ENCODE measurements around the gene PTPN20. TPM values are rescaled to one million over a fixed set of nuclear protein-coding genes. Genes with fewer than 3 reads are reported as not detected.

PTPN20 gene
- total RNA-seq, 1 experiment from 2014 or later, result 9.5 TPM

GRCh38 chr10:47031211-47031900, 120.1 kb downstream of the PTPN20 start:
- POLR2A ChIA-PET, result interaction anchor here (0.5 kb wide), 1 partner anchor 114 kb away, joined by 5 read pairs; no protein-coding TSS in a partner anchor
- TF ChIP-seq TCF7L2 (IDR thresholded peaks at IDR 0.05; ENCODE audit: low read depth, low read length), result no peak
- no peak for TF ChIP-seq POLR2AphosphoS5 (IDR thresholded peaks at IDR 0.05; ENCODE audit: low read depth, low read length)
- no peak for TF ChIP-seq CTCF (IDR thresholded peaks at IDR 0.05)
- TF ChIP-seq SIN3A (IDR thresholded peaks at IDR 0.05; ENCODE audit: borderline replicate concordance, insufficient read depth, low read depth, low read length), result no peak
- no peak for TF ChIP-seq REST (IDR thresholded peaks at IDR 0.05; ENCODE audit: insufficient read depth in 1 of 2, low read depth in 2 of 2, low read length in 1 of 2)
- CTCF ChIA-PET, result interaction anchor here (0.7 kb wide), 1 partner anchor 17 kb away, joined by 9 read pairs; no protein-coding TSS in a partner anchor

GRCh38 chr10:47031901-47032465, 120.8 kb downstream of the PTPN20 start:
- H3K27ac ChIP-seq (ENCODE audit: low read length), result no peak overlapping the region
- in situ Hi-C loops (cut with HindIII; ENCODE audit: low pct_unique_long_range_greater_than_20kb, low sequenced_read_pairs), result no loop called here
- no TSS peak for BruUV-seq (replicated peaks)
- ATAC-seq (no peak), DNase-seq (ENCODE audit: low read depth, low spot score) (no peak)
- H3K4me1 ChIP-seq (ENCODE audit: control insufficient read depth, insufficient read depth, low read length), result no peaks in the 10 kb centered on the region
- intact Hi-C loops (cut with micrococcal nuclease; ENCODE audit: unreplicated experiment), result no loop called here
- H3K9me3 ChIP-seq (ENCODE audit: control insufficient read depth, insufficient read depth, low read depth, low read length), result no peaks in the 10 kb centered on the region
- no peak overlapping the region for H3K4me3 ChIP-seq (ENCODE audit: low read depth in 2 of 2, low read length in 2 of 2)
- CTCF ChIA-PET, result interaction anchor here (0.7 kb wide), 1 partner anchor 16 kb away, joined by 9 read pairs; no protein-coding TSS in a partner anchor
- no peaks in the 10 kb centered on the region for H3K36me3 ChIP-seq (ENCODE audit: control insufficient read depth, insufficient read depth, low read length)
- H3K27me3 ChIP-seq (ENCODE audit: control insufficient read depth, insufficient read depth, low read length), result no peaks in the 10 kb centered on the region
- POLR2A ChIA-PET, result no interaction called here
- TF ChIP-seq REST (IDR thresholded peaks at IDR 0.05; ENCODE audit: insufficient read depth in 1 of 2, low read depth in 2 of 2, low read length in 1 of 2), result no peak
- no peak for TF ChIP-seq SIN3A (IDR thresholded peaks at IDR 0.05; ENCODE audit: borderline replicate concordance, insufficient read depth, low read depth, low read length)
- TF ChIP-seq TCF7L2 (IDR thresholded peaks at IDR 0.05; ENCODE audit: low read depth, low read length), result no peak
- no peak for TF ChIP-seq CTCF (IDR thresholded peaks at IDR 0.05)
- no peak for TF ChIP-seq POLR2AphosphoS5 (IDR thresholded peaks at IDR 0.05; ENCODE audit: low read depth, low read length)

More at GRCh38 chr10:47031211-47031900, 120.1 kb downstream of the PTPN20 start:
- Histone ChIP-seq H3K4me3 (ENCODE audit: low read depth in 2 of 2, low read length in 2 of 2) (no peak overlapping the region), H3K4me1 (ENCODE audit: control insufficient read depth, insufficient read depth, low read length) (no peaks in the 10 kb centered on the region), H3K27ac (ENCODE audit: low read length) (no peak overlapping the region), H3K27me3 (ENCODE audit: control insufficient read depth, insufficient read depth, low read length) (no peaks in the 10 kb centered on the region), H3K9me3 (ENCODE audit: control insufficient read depth, insufficient read depth, low read depth, low read length) (no peaks in the 10 kb centered on the region), H3K36me3 (ENCODE audit: control insufficient read depth, insufficient read depth, low read length) (no peaks in the 10 kb centered on the region)
- DNase-seq (ENCODE audit: low read depth, low spot score) (no peak), ATAC-seq (no peak)
- no TSS peak for BruUV-seq (replicated peaks)
- intact Hi-C loops (cut with micrococcal nuclease; ENCODE audit: unreplicated experiment), result no loop called here
- in situ Hi-C loops (cut with HindIII; ENCODE audit: low pct_unique_long_range_greater_than_20kb, low sequenced_read_pairs), result no loop called here

All from Panc1 (cell line).